Esophagus squamous epithelium (tissue), 5 donors: ENCODE results near the gene NOSTRIN. TPM values are rescaled to one million over a fixed set of nuclear protein-coding genes. Genes with fewer than 3 reads are reported as not detected.
"Not testable (repeated sequence)": the region's sequence is repeated elsewhere in the genome, so short reads cannot be mapped to it uniquely, and the experiment has no call there.

Experiments
- DNase-seq: peaks from one replicate; lab custom pipeline; 2025; lab: John Stamatoyannopoulos, UW
- H3K27ac ChIP-seq, 4 donors: fragments of 200-600 bp; sonication (generic); one replicate each; pipeline ENCODE4 v1.5.1; 2016 to 2019; ENCODE audit warnings: mild to moderate bottlenecking in 1 of 4
- H3K27me3 ChIP-seq, 4 donors: fragments of 200-600 bp; sonication (generic); 1 replicate in 3 of 4; 2 replicates in 1 of 4; pipeline versions ENCODE4 v1.5.1 to v1.6.0; 2017 to 2021; ENCODE audit warnings: antibody characterized with exemption in 1 of 4
- H3K36me3 ChIP-seq, 3 donors: fragments of 200-600 bp; sonication (generic); one replicate each; pipeline ENCODE4 v1.5.1; 2016 to 2019
- H3K4me1 ChIP-seq, 3 donors: fragments of 200-600 bp; sonication (generic); one replicate each; pipeline ENCODE4 v1.5.1; 2017 to 2019
- H3K4me3 ChIP-seq, 4 donors: fragments of 200-600 bp; sonication (generic); 1 replicate in 3 of 4; 2 replicates in 1 of 4; pipeline ENCODE4 v1.5.1; 2016 to 2019; ENCODE audit warnings: mild to moderate bottlenecking in 2 of 4, moderate library complexity in 1 of 4
- H3K9me3 ChIP-seq, 3 donors: fragments of 200-600 bp; sonication (generic); one replicate each; pipeline ENCODE4 v1.5.1; 2016 to 2019
- POLR2A ChIP-seq, 4 donors: fragments of 450-650 bp; IDR thresholded peaks; one replicate each; pipeline ENCODE4 v1.6.1; 2017; ENCODE audit warnings: antibody characterized with exemption in 4 of 4, mild to moderate bottlenecking in 4 of 4, moderate library complexity in 3 of 4
- WGBS, 2 donors: methylation state at CpG; one replicate each; pipeline ENCODE4 v1.1.5; 2018; 5-methylcytosine and 5-hydroxymethylcytosine counted together
- intact Hi-C: fragments of 100-400 bp; cut with DNase I; formaldehyde crosslinking; loops from one replicate; pipeline ENCODE4 v1.15.0; 2022
- total RNA-seq, 4 donors: library from RNA; depleted of rRNA; stranded (reverse); fragments of >200 nt; gene quantifications; one replicate each; pipeline ENCODE4 v1.1.0, GENCODE V29; 2016
- TF ChIP-seq, protein P1 (sequence below), 6 experiments: fragments of 450-650 bp in 4 of 6; fragments of 200-600 bp in 2 of 6; sonication (generic) in 2 of 6; IDR thresholded peaks; one replicate each; pipeline ENCODE4 v1.5.1; 2016 to 2019; ENCODE audit warnings: antibody characterized with exemption in 6 of 6, mild to moderate bottlenecking in 4 of 6, moderate library complexity in 4 of 6
- donor health status: DM: yes; HTN: yes; CAD: no.

Gene NOSTRIN
- total RNA-seq, 4 donors from 2014 or later, result 0.76 to 15.6 (median 4.2) TPM

DNA sequence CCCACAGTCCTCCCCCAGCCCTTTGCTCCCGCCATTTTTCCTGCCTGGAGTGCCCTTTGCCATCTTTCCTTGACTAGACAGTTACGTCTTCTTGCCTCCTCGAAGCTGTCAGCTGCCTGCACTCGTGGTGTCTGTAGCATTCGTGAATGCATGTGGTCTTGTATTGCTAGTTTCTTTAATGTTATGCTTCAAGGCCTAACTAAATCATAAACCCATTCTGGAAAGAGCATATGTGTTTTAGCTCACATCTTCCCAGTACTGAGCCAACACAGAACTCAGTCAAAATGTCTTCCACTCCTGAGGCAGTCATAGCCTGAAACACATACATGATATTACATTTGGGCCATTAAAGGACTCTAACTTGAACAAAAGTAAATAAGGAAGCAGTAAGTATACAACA lies 52.2 kb downstream of the NOSTRIN start:
- TF ChIP-seq, protein P1, sequence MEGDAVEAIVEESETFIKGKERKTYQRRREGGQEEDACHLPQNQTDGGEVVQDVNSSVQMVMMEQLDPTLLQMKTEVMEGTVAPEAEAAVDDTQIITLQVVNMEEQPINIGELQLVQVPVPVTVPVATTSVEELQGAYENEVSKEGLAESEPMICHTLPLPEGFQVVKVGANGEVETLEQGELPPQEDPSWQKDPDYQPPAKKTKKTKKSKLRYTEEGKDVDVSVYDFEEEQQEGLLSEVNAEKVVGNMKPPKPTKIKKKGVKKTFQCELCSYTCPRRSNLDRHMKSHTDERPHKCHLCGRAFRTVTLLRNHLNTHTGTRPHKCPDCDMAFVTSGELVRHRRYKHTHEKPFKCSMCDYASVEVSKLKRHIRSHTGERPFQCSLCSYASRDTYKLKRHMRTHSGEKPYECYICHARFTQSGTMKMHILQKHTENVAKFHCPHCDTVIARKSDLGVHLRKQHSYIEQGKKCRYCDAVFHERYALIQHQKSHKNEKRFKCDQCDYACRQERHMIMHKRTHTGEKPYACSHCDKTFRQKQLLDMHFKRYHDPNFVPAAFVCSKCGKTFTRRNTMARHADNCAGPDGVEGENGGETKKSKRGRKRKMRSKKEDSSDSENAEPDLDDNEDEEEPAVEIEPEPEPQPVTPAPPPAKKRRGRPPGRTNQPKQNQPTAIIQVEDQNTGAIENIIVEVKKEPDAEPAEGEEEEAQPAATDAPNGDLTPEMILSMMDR (IDR thresholded peaks at IDR 0.05), result no peak
- TF ChIP-seq POLR2A (IDR thresholded peaks at IDR 0.05), result no peak
- WGBS, 2 donors, result 96 to 97% methylated on average over 5 of the region's 5 CpGs
- Histone ChIP-seq H3K4me3 (no peak overlapping the region), H3K36me3 (no peaks in the 10 kb centered on the region), H3K27ac (no peak overlapping the region), H3K9me3 (no peaks in the 10 kb centered on the region), H3K4me1 (no peaks in the 10 kb centered on the region), H3K27me3 (no peaks in the 10 kb centered on the region)
- DNase-seq, result no peak
- intact Hi-C loops, result no loop called here

DNA sequence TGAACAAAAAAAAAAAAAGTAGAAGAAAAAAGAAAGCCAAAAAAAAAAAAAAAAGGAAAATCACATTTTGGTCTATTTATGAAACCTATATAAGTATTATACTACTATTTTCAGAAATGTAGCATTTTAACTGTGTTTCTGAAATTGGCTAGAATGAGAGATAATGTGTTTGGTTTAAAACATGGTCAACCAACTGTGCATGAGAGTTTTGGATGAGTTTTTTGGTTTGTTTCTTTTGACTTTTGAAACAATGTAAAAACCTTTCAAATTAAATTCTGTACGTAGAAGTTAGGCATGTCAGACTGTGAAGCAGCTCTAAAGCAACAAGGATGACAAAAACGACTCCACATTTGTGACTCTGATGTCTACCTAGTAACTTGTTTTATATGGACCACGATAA lies 53.2 kb downstream of the NOSTRIN start:
- intact Hi-C loops, result no loop called here
- Histone ChIP-seq H3K4me1 (no peaks in the 10 kb centered on the region), H3K4me3 (no peak overlapping the region), H3K27ac (no peak overlapping the region), H3K27me3 (no peaks in the 10 kb centered on the region), H3K9me3 (no peaks in the 10 kb centered on the region), H3K36me3 (no peaks in the 10 kb centered on the region)
- TF ChIP-seq, protein P1 (IDR thresholded peaks at IDR 0.05), result no peak
- no peak for TF ChIP-seq POLR2A (IDR thresholded peaks at IDR 0.05)
- 95 to 96% methylated on average over 3 of the region's 3 CpGs for WGBS, 2 donors
- no peak for DNase-seq

DNA sequence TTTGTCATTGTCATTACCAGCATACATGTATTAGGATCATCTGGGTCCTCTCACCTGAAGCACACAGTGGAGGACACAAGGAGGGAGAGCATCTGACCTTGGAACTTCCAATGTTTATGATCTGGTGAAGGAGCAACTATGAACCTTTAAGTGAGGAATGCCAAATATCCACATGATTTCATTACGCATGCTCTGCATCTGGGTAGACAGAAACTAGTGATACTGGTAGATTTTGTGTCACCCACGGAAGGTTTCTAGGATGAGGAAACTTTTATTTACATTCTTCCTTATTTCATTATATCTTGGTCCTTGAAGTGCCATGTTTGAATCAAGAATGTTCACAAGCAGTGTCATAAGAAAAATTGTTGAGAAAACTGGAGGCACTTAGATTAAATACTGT lies 55.7 kb downstream of the NOSTRIN start:
- 74 to 100% methylated on average over 2 of the region's 2 CpGs for WGBS, 2 donors
- no peaks in the 10 kb centered on the region for H3K27me3 ChIP-seq
- intact Hi-C loops, result no loop called here
- DNase-seq, result no peak
- no peak overlapping the region for H3K27ac ChIP-seq
- H3K9me3 ChIP-seq, result no peaks in the 10 kb centered on the region
- no peak for TF ChIP-seq POLR2A (IDR thresholded peaks at IDR 0.05)
- TF ChIP-seq, protein P1 (IDR thresholded peaks at IDR 0.05), result no peak
- peaks cover 0 to 21% (median 0%) of the 10 kb centered on the region in 3 donors for H3K36me3 ChIP-seq
- no peaks in the 10 kb centered on the region for H3K4me1 ChIP-seq
- no peak overlapping the region for H3K4me3 ChIP-seq

DNA sequence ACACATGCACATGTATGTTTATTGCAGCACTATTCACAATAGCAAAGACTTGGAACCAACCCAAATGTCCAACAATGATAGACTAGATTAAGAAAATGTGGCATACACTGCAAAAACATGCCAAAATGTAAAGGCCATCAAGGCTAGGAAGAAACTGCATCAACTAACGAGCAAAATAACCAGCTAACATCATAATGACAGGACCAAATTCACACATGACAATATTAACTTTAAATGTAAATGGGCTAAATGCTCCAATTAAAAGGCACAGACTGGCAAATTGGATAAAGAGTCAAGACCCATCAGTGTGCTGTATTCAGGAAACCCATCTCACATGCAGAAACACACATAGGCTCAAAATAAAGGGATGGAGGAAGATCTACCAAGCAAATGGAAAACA lies 64.7 kb downstream of the NOSTRIN start:
- WGBS, 2 donors, result 83 to 100% methylated on average over 1 of the region's 1 CpG
- not testable (repeated sequence) for H3K4me3 ChIP-seq, H3K4me1 ChIP-seq

DNA sequence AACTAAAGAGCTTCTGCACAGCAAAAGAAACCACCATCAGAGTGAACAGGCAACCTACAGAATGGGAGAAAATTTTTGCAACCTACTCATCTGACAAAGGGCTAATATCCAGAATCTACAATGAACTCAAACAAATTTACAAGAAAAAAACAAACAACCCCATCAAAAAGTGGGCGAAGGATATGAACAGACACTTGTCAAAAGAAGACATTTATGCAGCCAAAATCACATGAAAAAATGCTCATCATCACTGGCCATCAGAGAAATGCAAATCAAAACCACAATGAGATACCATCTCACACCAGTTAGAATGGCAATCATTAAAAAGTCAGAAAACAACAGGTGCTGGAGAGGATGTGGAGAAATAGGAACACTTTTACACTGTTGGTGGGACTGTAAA lies 67.9 kb downstream of the NOSTRIN start:
- H3K27me3 ChIP-seq, DNase-seq, H3K36me3 ChIP-seq, H3K27ac ChIP-seq, intact Hi-C loops, H3K4me1 ChIP-seq, H3K9me3 ChIP-seq, H3K4me3 ChIP-seq: not testable (repeated sequence)
- WGBS, 2 donors, result 83 to 86% methylated on average over 1 of the region's 1 CpG

More for the DNA sequence above, 64.7 kb downstream of the NOSTRIN start:
- intact Hi-C loops, DNase-seq, H3K27ac ChIP-seq, H3K27me3 ChIP-seq, H3K9me3 ChIP-seq: not testable (repeated sequence)
- H3K36me3 ChIP-seq, result peaks cover 0 to 26% (median 0%) of the 10 kb centered on the region in 3 donors

DNA sequence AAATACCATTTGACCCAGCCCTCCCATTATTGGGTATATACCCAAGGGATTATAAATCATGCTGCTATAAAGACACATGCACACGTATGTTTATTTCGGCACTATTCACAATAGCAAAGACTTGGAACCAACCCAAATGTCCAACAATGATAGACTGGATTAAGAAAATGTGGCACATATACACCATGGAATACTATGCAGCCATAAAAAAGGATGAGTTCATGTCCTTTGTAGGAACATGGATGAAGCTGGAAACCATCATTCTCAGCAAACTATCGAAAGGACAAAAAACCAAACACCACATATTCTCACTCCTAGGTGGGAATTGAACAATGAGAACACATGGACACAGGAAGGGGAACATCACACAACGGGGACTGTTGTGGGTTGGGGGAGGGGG lies 68.4 kb downstream of the NOSTRIN start:
- not testable (repeated sequence) for DNase-seq, H3K4me3 ChIP-seq
- WGBS, 2 donors, result 89 to 93% methylated on average over 3 to 4 of the region's 4 CpGs

More for the DNA sequence above, 68.4 kb downstream of the NOSTRIN start:
- H3K36me3 ChIP-seq, H3K27ac ChIP-seq, intact Hi-C loops, H3K4me1 ChIP-seq, H3K9me3 ChIP-seq, H3K27me3 ChIP-seq: not testable (repeated sequence)
